ENCODE measurements around the gene FBXL4. TPM values are rescaled to one million over a fixed set of nuclear protein-coding genes. Genes with fewer than 3 reads are reported as not detected.

Gene FBXL4
- total RNA-seq, 1 donor from 2014 or later: 15.3 TPM

DNA sequence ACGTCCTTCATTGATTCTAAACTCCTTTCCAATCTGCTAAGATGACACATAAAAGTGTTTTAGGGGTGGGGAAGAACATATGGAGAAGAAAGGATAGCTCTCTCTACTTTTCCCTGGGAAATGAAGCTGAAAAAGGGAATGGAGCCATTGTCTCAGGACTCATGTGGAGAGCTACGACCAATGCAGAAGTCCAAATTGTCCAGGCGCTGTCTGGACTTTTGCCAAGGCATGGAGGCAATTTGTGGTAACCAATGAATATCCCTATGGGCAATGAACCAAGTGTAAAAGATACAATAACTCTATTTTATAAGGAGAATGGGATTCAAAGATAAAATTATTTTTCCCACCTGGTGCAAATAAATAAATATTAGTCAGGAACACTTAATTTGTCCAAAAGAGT, 16.1 kb downstream of the FBXL4 start:
- no peaks in the 10 kb centered on the region for H3K9me3 Mint-ChIP-seq (ENCODE audit: unreplicated experiment)

DNA sequence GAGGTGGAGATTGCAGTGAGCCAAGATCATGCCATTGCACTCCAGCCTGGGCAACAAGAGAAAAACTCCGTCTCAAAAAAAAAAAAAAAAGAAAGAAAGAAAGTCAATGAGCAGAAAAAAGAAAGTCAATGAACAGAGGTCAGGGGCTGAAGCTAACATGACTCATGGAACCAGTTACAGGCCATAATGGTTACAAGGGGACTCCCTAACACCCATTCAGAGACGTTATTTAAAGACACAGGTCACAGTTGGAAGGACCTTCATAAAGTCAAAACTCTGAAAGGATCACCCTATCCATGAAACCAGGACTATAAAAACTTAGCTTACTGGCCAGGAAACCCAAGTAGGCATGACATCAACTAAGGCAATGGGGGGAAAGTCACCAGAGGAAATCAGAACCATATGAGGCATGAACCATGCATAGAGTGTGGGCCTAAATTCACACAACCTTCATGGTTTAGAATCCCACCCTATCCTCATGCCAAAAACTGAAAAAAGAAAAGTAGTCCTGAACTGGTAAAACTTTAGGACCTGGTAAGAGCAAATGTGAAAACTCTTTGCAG, 18.2 kb downstream of the FBXL4 start:
- no peak overlapping the region for H3K27ac Mint-ChIP-seq (ENCODE audit: unreplicated experiment)
- TF ChIP-seq, protein P1, sequence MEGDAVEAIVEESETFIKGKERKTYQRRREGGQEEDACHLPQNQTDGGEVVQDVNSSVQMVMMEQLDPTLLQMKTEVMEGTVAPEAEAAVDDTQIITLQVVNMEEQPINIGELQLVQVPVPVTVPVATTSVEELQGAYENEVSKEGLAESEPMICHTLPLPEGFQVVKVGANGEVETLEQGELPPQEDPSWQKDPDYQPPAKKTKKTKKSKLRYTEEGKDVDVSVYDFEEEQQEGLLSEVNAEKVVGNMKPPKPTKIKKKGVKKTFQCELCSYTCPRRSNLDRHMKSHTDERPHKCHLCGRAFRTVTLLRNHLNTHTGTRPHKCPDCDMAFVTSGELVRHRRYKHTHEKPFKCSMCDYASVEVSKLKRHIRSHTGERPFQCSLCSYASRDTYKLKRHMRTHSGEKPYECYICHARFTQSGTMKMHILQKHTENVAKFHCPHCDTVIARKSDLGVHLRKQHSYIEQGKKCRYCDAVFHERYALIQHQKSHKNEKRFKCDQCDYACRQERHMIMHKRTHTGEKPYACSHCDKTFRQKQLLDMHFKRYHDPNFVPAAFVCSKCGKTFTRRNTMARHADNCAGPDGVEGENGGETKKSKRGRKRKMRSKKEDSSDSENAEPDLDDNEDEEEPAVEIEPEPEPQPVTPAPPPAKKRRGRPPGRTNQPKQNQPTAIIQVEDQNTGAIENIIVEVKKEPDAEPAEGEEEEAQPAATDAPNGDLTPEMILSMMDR (IDR thresholded peaks at IDR 0.05; ENCODE audit: unreplicated experiment): no peak
- H3K4me1 Mint-ChIP-seq (ENCODE audit: unreplicated experiment): peaks cover 17% of the 10 kb centered on the region
- DNase-seq (ENCODE audit: low spot score): no peak
- H3K4me3 Mint-ChIP-seq (ENCODE audit: unreplicated experiment): no peak overlapping the region
- H3K27me3 Mint-ChIP-seq (ENCODE audit: unreplicated experiment): no peaks in the 10 kb centered on the region
- H3K36me3 Mint-ChIP-seq (ENCODE audit: low read depth, unreplicated experiment): peaks cover 5% of the 10 kb centered on the region
- H3K9me3 Mint-ChIP-seq (ENCODE audit: unreplicated experiment): no peaks in the 10 kb centered on the region

More for the DNA sequence above, 16.1 kb downstream of the FBXL4 start:
- Mint-ChIP-seq H3K27me3 (ENCODE audit: unreplicated experiment) (no peaks in the 10 kb centered on the region), H3K36me3 (ENCODE audit: low read depth, unreplicated experiment) (no peaks in the 10 kb centered on the region), H3K27ac (ENCODE audit: unreplicated experiment) (no peak overlapping the region), H3K4me3 (ENCODE audit: unreplicated experiment) (no peak overlapping the region), H3K4me1 (ENCODE audit: unreplicated experiment) (peaks cover 17% of the 10 kb centered on the region)
- DNase-seq (ENCODE audit: low spot score): no peak
- TF ChIP-seq, protein P1 (IDR thresholded peaks at IDR 0.05; ENCODE audit: unreplicated experiment): no peak

DNA sequence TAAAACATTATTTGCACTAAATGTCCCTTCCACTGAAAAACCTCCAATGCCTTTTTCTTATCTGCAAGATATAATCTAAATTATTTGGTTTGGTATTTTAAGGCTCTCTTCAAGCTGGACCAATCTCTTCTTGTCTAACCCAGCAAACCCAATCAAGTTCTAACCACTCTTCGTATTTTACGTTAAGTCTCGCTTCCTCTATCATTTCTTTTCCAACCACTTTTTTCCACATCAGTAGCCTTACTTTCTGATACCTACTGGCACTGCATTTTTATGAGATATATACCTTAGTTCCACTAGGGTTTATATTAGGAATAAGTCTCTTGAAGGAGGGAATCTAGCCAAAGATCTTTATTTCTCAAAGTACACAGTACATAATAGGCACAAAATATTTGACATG, 19.1 kb downstream of the FBXL4 start:
- no peaks in the 10 kb centered on the region for H3K9me3 Mint-ChIP-seq (ENCODE audit: unreplicated experiment)
- H3K4me1 Mint-ChIP-seq (ENCODE audit: unreplicated experiment): peaks cover 17% of the 10 kb centered on the region
- no peak for DNase-seq (ENCODE audit: low spot score)
- no peak overlapping the region for H3K27ac Mint-ChIP-seq (ENCODE audit: unreplicated experiment)
- peaks cover 5% of the 10 kb centered on the region for H3K36me3 Mint-ChIP-seq (ENCODE audit: low read depth, unreplicated experiment)
- TF ChIP-seq, protein P1 (IDR thresholded peaks at IDR 0.05; ENCODE audit: unreplicated experiment): no peak
- H3K27me3 Mint-ChIP-seq (ENCODE audit: unreplicated experiment): no peaks in the 10 kb centered on the region
- no peak overlapping the region for H3K4me3 Mint-ChIP-seq (ENCODE audit: unreplicated experiment)

DNA sequence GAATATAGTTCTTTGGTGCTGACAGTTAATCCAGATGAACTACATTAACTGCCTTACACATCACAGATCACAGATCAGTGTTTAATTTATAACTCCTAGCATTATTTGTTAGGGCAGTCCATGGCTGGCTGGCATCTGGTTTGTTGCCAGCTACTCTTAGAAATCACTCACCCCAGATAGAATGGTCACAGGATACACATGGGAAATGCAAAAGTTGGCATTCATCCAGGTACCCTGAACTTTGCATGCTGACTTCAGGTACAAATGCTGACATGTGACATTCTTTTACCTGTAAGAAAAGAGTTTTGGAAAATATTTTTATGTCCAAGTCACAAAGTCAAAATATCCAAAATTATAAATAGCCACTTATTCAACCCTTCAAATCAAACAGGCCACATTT, 20.2 kb downstream of the FBXL4 start:
- H3K36me3 Mint-ChIP-seq (ENCODE audit: low read depth, unreplicated experiment): peaks cover 5% of the 10 kb centered on the region
- peaks cover 6% of the 10 kb centered on the region for H3K4me1 Mint-ChIP-seq (ENCODE audit: unreplicated experiment)

DNA sequence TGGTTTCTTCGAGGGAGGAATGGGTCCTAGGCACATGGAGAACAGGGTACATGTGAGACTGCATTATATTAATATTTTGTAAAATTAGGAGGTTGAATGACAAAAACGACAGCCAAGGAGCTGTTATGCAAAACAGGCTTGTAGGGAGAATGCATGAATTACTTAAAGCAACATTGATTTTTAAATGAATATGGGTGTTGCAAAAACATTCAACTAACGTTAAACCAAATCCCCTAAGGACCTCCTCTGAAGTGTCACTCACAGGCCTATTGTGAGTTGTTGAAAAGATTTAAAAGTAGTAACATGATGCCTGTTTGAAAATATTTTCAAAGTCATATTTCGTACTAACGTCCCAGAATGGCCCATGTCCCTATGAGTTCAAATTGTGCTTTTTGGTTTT, 21.9 kb downstream of the FBXL4 start:
- Mint-ChIP-seq H3K9me3 (ENCODE audit: unreplicated experiment) (no peaks in the 10 kb centered on the region), H3K27me3 (ENCODE audit: unreplicated experiment) (no peaks in the 10 kb centered on the region), H3K4me3 (ENCODE audit: unreplicated experiment) (no peak overlapping the region), H3K4me1 (ENCODE audit: unreplicated experiment) (peaks cover 5% of the 10 kb centered on the region), H3K36me3 (ENCODE audit: low read depth, unreplicated experiment) (peaks cover 5% of the 10 kb centered on the region), H3K27ac (ENCODE audit: unreplicated experiment) (no peak overlapping the region)
- no peak for DNase-seq (ENCODE audit: low spot score)
- TF ChIP-seq, protein P1 (IDR thresholded peaks at IDR 0.05; ENCODE audit: unreplicated experiment): no peak

More for the DNA sequence above, 20.2 kb downstream of the FBXL4 start:
- H3K27me3 Mint-ChIP-seq (ENCODE audit: unreplicated experiment): no peaks in the 10 kb centered on the region
- no peak for DNase-seq (ENCODE audit: low spot score)
- H3K27ac Mint-ChIP-seq (ENCODE audit: unreplicated experiment): no peak overlapping the region
- no peaks in the 10 kb centered on the region for H3K9me3 Mint-ChIP-seq (ENCODE audit: unreplicated experiment)
- TF ChIP-seq, protein P1 (IDR thresholded peaks at IDR 0.05; ENCODE audit: unreplicated experiment): no peak
- no peak overlapping the region for H3K4me3 Mint-ChIP-seq (ENCODE audit: unreplicated experiment)
